WTC11 (cell line): ENCODE data around the gene ADAMTS12.

Experiments
- ATF2 ChIP-seq: sonication (generic); formaldehyde crosslinking; IDR thresholded peaks from 2 replicates; pipeline ENCODE4 v1.8.1; 2022; ENCODE audit warnings: low read depth, missing genetic modification reagents, borderline replicate concordance
- CTCF ChIP-seq: fragments of 200-600 bp; IDR thresholded peaks from 2 replicates; pipeline ENCODE4 v1.8.0; 2022; ENCODE audit warnings: antibody characterized with exemption
- FOXK1 ChIP-seq: sonication (generic); formaldehyde crosslinking; IDR thresholded peaks from 2 replicates; pipeline ENCODE4 v1.8.0; 2022; ENCODE audit warnings: mild to moderate bottlenecking, moderate library complexity, missing genetic modification reagents
- SP1 ChIP-seq: sonication (generic); formaldehyde crosslinking; conservative IDR thresholded peaks from 2 replicates; pipeline ENCODE4 v1.8.1; 2022; ENCODE audit warnings: missing genetic modification reagents

- no peak for TF ChIP-seq SP1 (CRISPR knock-in tag)
- TF ChIP-seq CTCF: no peak
- no peak for TF ChIP-seq ATF2 (CRISPR knock-in tag)
- no peak for TF ChIP-seq FOXK1 (CRISPR knock-in tag)
Measured at GRCh38 chr5:33531037-33531298, 360.8 kb downstream of the ADAMTS12 start.
